Fibroblast of pulmonary artery (primary cell): ENCODE measurements around the gene MRPL40.

Experiments
- DNase-seq: peaks from one replicate; pipeline ENCODE4 v3.0.0-alpha.2; 2010; ENCODE audit warnings: low read depth
- H3K4me3 ChIP-seq: replicated peaks from 2 replicates; pipeline ENCODE4 v1.5.1; 2011; ENCODE audit warnings: low read depth, mild to moderate bottlenecking, control low read depth, low read length, moderate library complexity
- CTCF ChIP-seq: IDR thresholded peaks from 2 replicates; pipeline ENCODE4 v1.5.1; 2011; ENCODE audit warnings: mild to moderate bottlenecking, control low read depth, low read length, inconsistent platforms; ENCODE audit errors: missing control alignments

Gene MRPL40

DNA sequence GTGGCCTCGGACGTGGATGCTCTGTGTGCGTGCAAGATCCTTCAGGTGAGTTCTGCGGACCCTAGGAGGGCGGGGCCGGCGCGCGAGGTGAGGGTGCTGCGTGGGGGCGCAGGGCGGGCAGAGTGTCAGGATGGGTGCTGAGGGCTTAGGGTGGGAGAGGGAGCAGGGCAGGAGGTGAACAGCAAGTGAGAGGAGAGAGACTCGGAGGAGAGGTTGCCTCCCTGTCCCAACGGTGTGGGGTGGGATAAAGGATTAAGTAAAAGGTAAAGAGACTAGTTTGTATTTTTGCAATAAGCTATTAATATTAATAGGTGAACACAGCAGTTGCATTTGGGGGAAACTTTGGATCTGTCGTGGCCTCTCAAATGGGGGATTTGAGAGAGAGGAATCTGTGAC is 47.8 kb downstream of the MRPL40 start:
- H3K4me3 ChIP-seq = peak overlapping the region; percentile 93
- no peak for TF ChIP-seq CTCF
- DNase-seq = no peak

- no peak overlapping the region for H3K4me3 ChIP-seq
- no peak for DNase-seq
- TF ChIP-seq CTCF = no peak
These were observed 48.4 kb downstream of the MRPL40 start for GRCh38 chr22:19480789-19481188.

GRCh38 chr22:19482297-19482696 is 50.0 kb downstream of the MRPL40 start:
- no peak for DNase-seq
- no peak for TF ChIP-seq CTCF

DNA sequence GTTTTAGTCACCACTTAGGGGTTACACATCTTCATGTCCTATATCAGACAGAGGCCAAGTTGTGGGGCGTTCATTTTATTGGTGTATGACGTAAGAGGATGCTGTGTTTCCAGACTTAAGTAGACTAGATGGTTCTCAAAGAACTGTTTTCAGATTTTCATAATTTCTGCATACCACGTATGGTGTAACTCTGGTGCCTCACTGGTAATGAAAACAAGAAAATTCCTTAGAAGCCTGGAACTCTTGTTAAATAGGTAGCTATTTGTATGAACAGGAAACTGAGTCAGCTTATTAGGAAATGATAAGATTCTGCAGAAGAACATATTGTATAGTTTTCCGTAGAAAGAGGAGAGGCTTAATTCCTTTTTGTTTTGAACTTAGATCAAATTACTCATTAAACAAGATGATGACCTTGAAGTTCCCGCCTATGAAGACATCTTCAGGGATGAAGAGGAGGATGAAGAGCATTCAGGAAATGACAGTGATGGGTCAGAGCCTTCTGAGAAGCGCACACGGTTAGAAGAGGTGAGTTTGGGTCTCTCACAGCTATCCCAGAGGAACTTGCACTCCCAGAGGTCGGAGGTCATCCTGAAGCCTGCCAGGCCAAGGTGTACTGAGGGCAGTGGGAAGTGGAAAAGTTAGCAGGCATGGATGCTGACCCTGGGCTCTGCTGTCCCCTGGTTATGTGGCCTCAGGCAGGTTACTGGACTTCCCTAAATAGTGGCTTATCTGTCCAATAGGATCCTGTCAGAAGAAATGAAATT is 51.3 kb downstream of the MRPL40 start:
- peak overlapping the region; percentile 25 for H3K4me3 ChIP-seq
- DNase-seq = peak; percentile 96
- no peak for TF ChIP-seq CTCF

More at GRCh38 chr22:19482297-19482696, 50.0 kb downstream of the MRPL40 start:
- no peak overlapping the region for H3K4me3 ChIP-seq
